HG03520 (cell line): ENCODE results near the gene RSPO3.

ENCODE experiments used
- ATAC-seq: cut with Tn5 transposase; IDR thresholded peaks from one replicate; pipeline ENCODE4 v1.9.1; 2021; ENCODE audit warnings: mild to moderate bottlenecking, moderate library complexity; ENCODE audit not compliant: unreplicated experiment

RSPO3 gene

GRCh38 chr6:127148511-127148910 lies 30.0 kb downstream of the RSPO3 start:
- no peak for ATAC-seq

DNA sequence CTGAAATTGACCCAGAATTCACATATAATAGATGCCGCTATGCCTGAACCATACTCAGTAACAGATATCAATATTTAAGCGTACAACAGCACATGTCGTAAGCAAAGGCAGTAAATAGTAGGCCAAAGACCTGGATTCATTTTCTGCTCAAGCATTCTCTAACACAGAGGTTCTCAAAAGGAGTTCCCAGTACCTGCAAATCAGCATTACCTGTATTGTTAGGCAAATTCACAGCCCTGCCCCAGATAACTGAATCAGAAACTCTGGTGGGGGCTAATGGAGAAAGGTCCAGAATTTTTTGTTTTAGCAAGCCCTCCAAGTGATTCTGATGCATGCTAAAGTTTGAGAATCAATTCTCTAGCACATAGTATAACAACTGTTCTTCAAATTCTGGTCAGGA lies 36.0 kb downstream of the RSPO3 start:
- no peak for ATAC-seq

DNA sequence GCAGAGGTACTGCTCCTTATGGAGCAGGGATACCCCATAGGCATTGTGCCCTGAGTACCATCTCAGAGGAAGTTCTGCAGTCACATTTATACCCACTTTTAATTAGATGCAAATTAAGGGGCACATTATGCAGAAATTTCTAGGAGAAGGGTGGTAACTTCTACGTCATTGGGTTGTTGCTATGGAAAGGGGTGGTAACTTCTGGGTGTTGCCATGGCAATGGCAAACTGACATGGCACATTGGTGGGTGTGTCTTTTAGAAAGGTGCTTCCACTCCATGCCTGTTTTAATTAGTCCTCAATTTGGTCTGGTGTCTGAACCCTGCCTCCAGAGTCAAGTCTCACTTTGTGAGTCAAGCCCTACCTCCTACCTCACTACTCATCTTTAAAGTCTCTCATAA lies 42.0 kb downstream of the RSPO3 start:
- ATAC-seq: no peak

- ATAC-seq: no peak
These were observed 44.4 kb downstream of the RSPO3 start for GRCh38 chr6:127162836-127163235.

DNA sequence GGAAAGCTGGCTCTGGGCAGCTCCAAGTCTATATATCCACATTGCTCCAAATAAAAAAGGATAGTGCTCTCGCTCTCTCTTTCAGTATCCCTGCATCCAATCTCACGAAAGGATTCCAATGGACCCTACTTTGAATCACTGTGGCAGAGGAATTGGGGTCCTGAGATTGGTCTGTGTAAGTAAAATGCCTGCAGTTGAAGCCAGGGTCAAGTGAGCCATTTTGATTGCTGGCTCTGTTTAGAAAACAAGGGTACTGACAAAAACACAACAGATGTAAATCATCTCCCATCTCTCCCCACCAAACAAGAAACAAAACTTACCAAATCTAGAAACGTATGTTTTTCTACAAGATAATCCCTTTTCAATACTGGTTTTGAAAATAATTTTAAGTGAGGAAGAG lies 45.6 kb downstream of the RSPO3 start:
- ATAC-seq: no peak

- ATAC-seq: no peak
These were observed 46.1 kb downstream of the RSPO3 start for GRCh38 chr6:127164565-127164964.

- no peak for ATAC-seq
These were observed 54.9 kb downstream of the RSPO3 start for GRCh38 chr6:127173156-127173940.

GRCh38 chr6:127176146-127176545 lies 57.7 kb downstream of the RSPO3 start:
- no peak for ATAC-seq

DNA sequence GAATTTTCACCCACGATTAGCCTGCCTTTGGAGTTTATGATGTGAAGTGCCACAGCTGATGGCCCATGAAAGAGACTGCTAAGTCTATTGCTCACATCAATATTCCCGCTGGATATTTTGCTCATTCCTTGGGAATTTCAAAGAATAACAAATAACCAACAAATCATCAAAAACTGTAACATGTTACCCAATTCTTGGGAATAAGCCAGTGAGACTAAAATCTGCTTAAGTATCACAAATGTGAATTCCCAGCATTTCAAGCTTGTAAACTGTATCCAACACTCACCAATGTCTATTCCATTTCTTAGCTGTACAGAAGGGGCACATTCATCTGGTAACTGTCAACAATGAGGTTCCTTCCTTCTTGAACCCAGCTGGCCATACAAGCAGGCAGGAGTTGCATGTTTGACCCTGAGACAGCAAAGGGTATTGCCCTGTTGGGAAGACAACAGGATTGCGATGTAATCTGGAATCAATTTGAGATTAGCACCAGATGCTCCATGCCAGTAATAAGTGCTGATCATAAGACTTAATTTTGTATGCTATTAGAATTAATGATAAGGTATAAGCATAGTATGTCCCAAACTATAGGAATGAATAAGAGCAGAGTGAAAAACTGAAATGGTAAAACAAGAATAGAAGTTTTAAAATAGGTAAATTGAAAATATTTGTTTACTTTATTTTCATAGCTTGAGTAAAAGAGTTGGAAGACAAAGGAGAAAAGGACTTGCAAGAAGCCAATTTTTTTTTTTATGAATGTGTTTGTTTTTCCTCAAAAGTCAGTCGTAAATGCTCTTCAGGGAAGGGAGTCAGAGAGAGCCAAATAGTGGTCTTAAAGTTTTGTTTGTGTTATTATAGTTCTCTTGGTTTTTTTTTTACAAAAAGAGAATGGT lies 58.8 kb downstream of the RSPO3 start:
- no peak for ATAC-seq

DNA sequence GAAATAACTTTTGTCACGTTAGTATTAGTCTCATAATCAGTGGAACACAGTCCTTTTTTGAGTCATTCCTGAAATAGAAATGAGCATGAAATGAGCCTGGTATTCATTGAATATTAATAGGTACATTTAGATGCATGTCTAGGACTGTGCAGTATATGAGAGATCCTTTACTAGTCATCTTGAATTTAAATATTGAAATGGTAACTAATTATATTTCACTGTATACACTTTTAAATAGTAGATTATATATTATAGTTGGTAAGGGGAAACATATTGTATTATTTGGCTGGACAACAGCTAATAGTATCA lies 59.4 kb downstream of the RSPO3 start:
- no peak for ATAC-seq

GRCh38 chr6:127178746-127179145 lies 60.3 kb downstream of the RSPO3 start:
- no peak for ATAC-seq

- ATAC-seq: no peak
These were observed 62.0 kb downstream of the RSPO3 start for GRCh38 chr6:127180426-127180825.

DNA sequence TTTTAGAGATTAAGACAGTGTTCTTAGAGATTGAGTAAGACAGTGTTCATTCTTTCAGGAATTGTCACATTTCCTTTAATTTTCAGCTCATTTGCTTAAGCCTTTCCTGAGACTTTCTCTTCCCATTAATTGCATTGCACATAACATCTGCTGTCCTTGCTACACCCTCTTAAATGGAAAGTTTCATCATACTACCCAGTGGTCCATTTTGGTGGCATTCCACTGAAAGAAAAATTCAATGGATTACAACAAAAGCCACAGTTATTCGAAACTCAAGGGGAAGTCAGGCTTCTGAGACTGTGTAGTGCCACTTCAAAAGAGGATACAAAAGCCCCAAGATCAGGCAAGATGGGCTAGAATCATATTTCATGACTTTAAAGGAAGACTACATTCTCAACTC lies 64.0 kb downstream of the RSPO3 start:
- no peak for ATAC-seq

DNA sequence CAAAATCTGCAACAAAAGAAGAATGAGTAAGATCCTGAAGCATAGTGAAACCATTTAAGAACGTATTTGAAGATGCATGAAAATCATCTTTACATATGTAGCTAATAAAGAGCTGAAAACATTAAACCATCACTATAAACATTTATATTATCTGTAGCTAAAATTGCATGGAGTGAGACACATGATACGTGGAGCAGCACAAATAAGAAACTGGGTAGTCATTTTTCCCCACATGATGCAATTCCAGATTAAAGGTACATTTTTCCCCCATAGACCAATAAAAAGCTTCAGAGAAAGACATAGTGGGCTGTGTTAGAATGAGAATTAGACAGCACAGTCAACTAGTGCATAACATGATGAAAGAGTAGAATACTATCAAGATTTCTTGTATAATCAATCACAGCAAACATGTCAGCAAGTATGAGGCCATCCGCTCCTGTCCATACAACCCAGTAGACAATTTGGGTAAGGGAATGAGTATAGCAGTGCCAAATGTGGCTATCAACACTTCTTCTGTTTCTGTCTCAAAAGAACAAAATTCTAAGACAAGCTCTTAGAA lies 67.0 kb downstream of the RSPO3 start:
- ATAC-seq: no peak

- ATAC-seq: peak; percentile 61
These were observed 68.4 kb downstream of the RSPO3 start for GRCh38 chr6:127186889-127187288.

GRCh38 chr6:127188744-127189143 lies 70.3 kb downstream of the RSPO3 start:
- no peak for ATAC-seq

GRCh38 chr6:127190552-127190951 lies 72.1 kb downstream of the RSPO3 start:
- no peak for ATAC-seq

DNA sequence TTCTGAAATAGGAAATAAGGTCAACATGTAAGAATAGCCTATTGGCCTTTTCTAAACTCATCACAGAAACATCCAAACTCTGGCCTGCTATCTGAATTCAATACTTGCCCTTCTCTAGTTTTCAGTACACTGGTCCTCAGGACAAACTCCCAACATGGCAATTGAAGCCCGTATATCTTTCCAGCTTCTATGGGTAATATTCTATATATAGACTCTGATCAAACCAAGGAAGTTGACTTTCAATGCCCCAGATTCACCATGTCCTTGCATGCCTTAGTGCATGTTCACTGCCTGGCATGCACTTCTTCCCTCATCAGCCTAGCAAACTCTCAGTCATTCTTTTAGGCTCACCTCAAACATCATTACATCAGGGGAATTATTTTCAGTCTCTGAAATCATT lies 73.2 kb downstream of the RSPO3 start:
- no peak for ATAC-seq

DNA sequence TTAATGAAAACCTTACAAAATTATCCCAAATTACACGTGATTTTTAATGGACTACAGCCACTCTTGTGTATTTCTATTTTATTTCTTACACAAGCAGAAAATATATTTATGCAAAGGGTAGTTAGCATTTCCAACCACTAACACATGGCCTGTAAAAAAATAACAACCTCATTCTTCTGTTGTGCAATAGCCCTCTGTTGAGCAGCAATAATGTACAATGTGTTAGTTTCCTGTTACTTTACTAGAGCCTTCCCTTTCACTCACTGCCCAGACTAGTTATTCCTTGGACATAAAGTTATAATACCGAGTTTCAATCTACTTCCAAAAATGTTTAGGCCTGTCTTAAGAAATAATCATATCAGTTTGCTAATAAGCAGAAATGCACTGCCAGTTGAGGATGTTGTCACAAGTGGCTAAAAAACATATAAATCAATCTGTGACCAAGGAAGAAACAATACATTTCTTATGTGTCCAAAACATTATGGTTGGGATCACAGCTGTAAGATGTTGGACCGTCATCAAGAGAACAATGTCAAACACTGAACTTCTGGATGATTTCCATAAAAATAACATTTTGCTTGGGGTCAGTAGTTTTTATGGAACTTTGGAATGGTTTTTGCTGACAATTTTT lies 74.6 kb downstream of the RSPO3 start:
- ATAC-seq: no peak

DNA sequence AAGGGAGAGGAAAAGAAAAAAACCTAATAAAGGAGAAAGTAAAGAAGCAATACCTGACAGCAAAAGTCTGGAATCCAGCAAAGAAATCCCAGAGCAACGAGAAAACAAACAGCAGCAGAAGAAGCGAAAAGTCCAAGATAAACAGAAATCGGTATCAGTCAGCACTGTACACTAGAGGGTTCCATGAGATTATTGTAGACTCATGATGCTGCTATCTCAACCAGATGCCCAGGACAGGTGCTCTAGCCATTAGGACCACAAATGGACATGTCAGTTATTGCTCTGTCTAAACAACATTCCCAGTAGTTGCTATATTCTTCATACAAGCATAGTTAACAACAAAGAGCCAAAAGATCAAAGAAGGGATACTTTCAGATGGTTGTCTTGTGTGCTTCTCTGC lies 77.4 kb downstream of the RSPO3 start:
- ATAC-seq: no peak

GRCh38 chr6:127198549-127198948 lies 80.1 kb downstream of the RSPO3 start:
- ATAC-seq: no peak

GRCh38 chr6:127199470-127199869 lies 81.0 kb downstream of the RSPO3 start:
- no peak for ATAC-seq
